Thymus (tissue), 11 donors: ENCODE data around the gene ZER1. TPM values are rescaled to one million over a fixed set of nuclear protein-coding genes. Genes with fewer than 3 reads are reported as not detected.

Experiments
- DNase-seq, 9 donors: peaks; one replicate each; pipeline ENCODE4 v3.0.0-alpha.2; 2013; ENCODE audit warnings: low spot score in 9 of 9, low read depth in 6 of 9, missing footprints in 1 of 9
- H3K27ac ChIP-seq, 2 donors: one replicate each; pipeline ENCODE4 v1.5.1; 2013; ENCODE audit warnings: control low read depth in 1 of 2, low read depth in 1 of 2, low read length in 1 of 2, mild to moderate bottlenecking in 1 of 2, moderate library complexity in 1 of 2
- H3K27me3 ChIP-seq, 2 donors: one replicate each; pipeline ENCODE4 v1.5.1; 2013; ENCODE audit warnings: low read length in 1 of 2; ENCODE audit not compliant: control insufficient read depth in 2 of 2, insufficient read depth in 1 of 2
- H3K36me3 ChIP-seq, 2 donors: one replicate each; pipeline ENCODE4 v1.5.1; 2013; ENCODE audit warnings: low read length in 1 of 2, mild to moderate bottlenecking in 1 of 2, moderate library complexity in 1 of 2; ENCODE audit not compliant: control insufficient read depth in 2 of 2, insufficient read depth in 2 of 2
- H3K4me1 ChIP-seq, 2 donors: one replicate each; pipeline ENCODE4 v1.5.1; 2013; ENCODE audit warnings: low read length in 2 of 2; ENCODE audit not compliant: control insufficient read depth in 2 of 2, insufficient read depth in 2 of 2
- H3K4me3 ChIP-seq, 2 donors: one replicate each; pipeline ENCODE4 v1.5.1; 2013; ENCODE audit warnings: low read length in 2 of 2, control low read depth in 1 of 2, mild to moderate bottlenecking in 1 of 2
- H3K9me3 ChIP-seq, 2 donors: one replicate each; pipeline ENCODE4 v1.5.1; 2013; ENCODE audit warnings: low read length in 1 of 2, mild to moderate bottlenecking in 1 of 2; ENCODE audit not compliant: control insufficient read depth in 2 of 2, insufficient read depth in 1 of 2
- WGBS: extraction: QIAGEN DNeasy Blood & Tissue Kit; methylation state at CpG from one replicate; pipeline ENCODE4 v1.1.7; 2013; 5-methylcytosine and 5-hydroxymethylcytosine counted together
- polyA plus RNA-seq: library from polyadenylated mRNA; stranded (reverse); fragments of 200-250 nt; gene quantifications from one replicate; pipeline ENCODE4 v1.2.3, GENCODE V29; 2013
- total RNA-seq: library from RNA; stranded (reverse); fragments of 120-200 nt; gene quantifications from one replicate; pipeline ENCODE4 v1.2.4, GENCODE V29; 2013
- donor health status: healthy.

Gene ZER1
- total and polyA plus RNA-seq, 2 donors: 11.3 to 23.0 TPM

- peaks cover 3 to 17% of the 10 kb centered on the region in 2 donors for H3K4me1 ChIP-seq
- peak in 1 of 9 donors; percentile 50 for DNase-seq
- H3K36me3 ChIP-seq: peaks cover 58% of the 10 kb centered on the region in 2 donors
- no peaks in the 10 kb centered on the region for H3K9me3 ChIP-seq
- WGBS: 82% methylated on average over 9 of the region's 9 CpGs
- no peak overlapping the region for H3K4me3 ChIP-seq
- H3K27me3 ChIP-seq: no peaks in the 10 kb centered on the region
- no peak overlapping the region for H3K27ac ChIP-seq
Observed at GRCh38 chr9:128733256-128733655, 38.5 kb downstream of the ZER1 start.

- WGBS: 97% methylated on average over 13 of the region's 13 CpGs
- H3K36me3 ChIP-seq: peaks cover 58% of the 10 kb centered on the region in 2 donors
- no peak for DNase-seq
- no peaks in the 10 kb centered on the region for H3K9me3 ChIP-seq
- H3K27me3 ChIP-seq: no peaks in the 10 kb centered on the region
- H3K4me3 ChIP-seq: no peak overlapping the region
- H3K27ac ChIP-seq: no peak overlapping the region
- H3K4me1 ChIP-seq: peaks cover 10 to 24% of the 10 kb centered on the region in 2 donors
Observed at GRCh38 chr9:128732576-128732975, 39.2 kb downstream of the ZER1 start.

GRCh38 chr9:128731691-128732090 lies 40.0 kb downstream of the ZER1 start:
- Histone ChIP-seq H3K36me3 (peaks cover 51% of the 10 kb centered on the region in 2 donors), H3K4me1 (peaks cover 13 to 33% of the 10 kb centered on the region in 2 donors)

GRCh38 chr9:128731093-128731492 lies 40.6 kb downstream of the ZER1 start:
- Histone ChIP-seq H3K4me3 (no peak overlapping the region), H3K4me1 (peaks cover 16 to 38% of the 10 kb centered on the region in 2 donors), H3K27ac (no peak overlapping the region), H3K27me3 (no peaks in the 10 kb centered on the region), H3K36me3 (peaks cover 51% of the 10 kb centered on the region in 2 donors), H3K9me3 (no peaks in the 10 kb centered on the region)
- WGBS: 96% methylated on average over 13 of the region's 13 CpGs
- no peak for DNase-seq

More at GRCh38 chr9:128731691-128732090, 40.0 kb downstream of the ZER1 start:
- Histone ChIP-seq H3K9me3 (no peaks in the 10 kb centered on the region), H3K4me3 (no peak overlapping the region), H3K27me3 (no peaks in the 10 kb centered on the region), H3K27ac (no peak overlapping the region)
- DNase-seq: no peak
- WGBS: 91% methylated on average over 9 of the region's 9 CpGs

- no peak for DNase-seq
- H3K9me3 ChIP-seq: peaks cover 0 to 3% of the 10 kb centered on the region in 2 donors
- WGBS: 97% methylated on average over 27 of the region's 27 CpGs
- H3K4me1 ChIP-seq: peaks cover 24 to 49% of the 10 kb centered on the region in 2 donors
- no peak overlapping the region for H3K4me3 ChIP-seq
- no peaks in the 10 kb centered on the region for H3K27me3 ChIP-seq
- peaks cover 45 to 46% of the 10 kb centered on the region in 2 donors for H3K36me3 ChIP-seq
- H3K27ac ChIP-seq: no peak overlapping the region
Observed at GRCh38 chr9:128729766-128730517, 41.8 kb downstream of the ZER1 start.

GRCh38 chr9:128729302-128729701 lies 42.4 kb downstream of the ZER1 start:
- H3K27ac ChIP-seq: no peak overlapping the region
- H3K4me3 ChIP-seq: no peak overlapping the region
- no peak for DNase-seq
- peaks cover 30 to 55% of the 10 kb centered on the region in 2 donors for H3K4me1 ChIP-seq
- H3K9me3 ChIP-seq: peaks cover 0 to 4% of the 10 kb centered on the region in 2 donors
- H3K27me3 ChIP-seq: no peaks in the 10 kb centered on the region
- 90% methylated on average over 5 of the region's 5 CpGs for WGBS
- peaks cover 41% of the 10 kb centered on the region in 2 donors for H3K36me3 ChIP-seq

GRCh38 chr9:128728298-128728697 lies 43.4 kb downstream of the ZER1 start:
- Histone ChIP-seq H3K27me3 (no peaks in the 10 kb centered on the region), H3K36me3 (peaks cover 36% of the 10 kb centered on the region in 2 donors), H3K27ac (peak overlapping the region; percentile 89 to 93), H3K4me3 (no peak overlapping the region), H3K4me1 (peaks cover 33 to 59% of the 10 kb centered on the region in 2 donors), H3K9me3 (peaks cover 0 to 4% of the 10 kb centered on the region in 2 donors)
- DNase-seq: no peak
- 86% methylated on average over 7 of the region's 7 CpGs for WGBS

- Histone ChIP-seq H3K27me3 (no peaks in the 10 kb centered on the region), H3K27ac (peak overlapping the region; percentile 89 to 93), H3K9me3 (peaks cover 0 to 4% of the 10 kb centered on the region in 2 donors), H3K36me3 (peaks cover 31 to 32% of the 10 kb centered on the region in 2 donors), H3K4me3 (no peak overlapping the region), H3K4me1 (peaks cover 35 to 64% of the 10 kb centered on the region in 2 donors)
- WGBS: 57% methylated on average over 5 of the region's 5 CpGs
- DNase-seq: peak in 5 of 9 donors; percentile 59 to 84 (median 62)
Observed at GRCh38 chr9:128727640-128728248, 44.0 kb downstream of the ZER1 start.

- Histone ChIP-seq H3K4me1 (peaks cover 35 to 65% of the 10 kb centered on the region in 2 donors), H3K36me3 (peaks cover 20 to 33% of the 10 kb centered on the region in 2 donors), H3K9me3 (peaks cover 0 to 4% of the 10 kb centered on the region in 2 donors), H3K27ac (peak overlapping the region; percentile 26 to 75), H3K4me3 (peak overlapping the region; percentile 68 to 71), H3K27me3 (no peaks in the 10 kb centered on the region)
- WGBS: 55% methylated on average over 10 of the region's 10 CpGs
- DNase-seq: peak in 2 of 9 donors; percentile 33 to 53
Observed at GRCh38 chr9:128724744-128725211, 46.9 kb downstream of the ZER1 start.
